NCI-H187 (cell line): Measurements from ENCODE around the gene TINCR.

Source experiments
- DNase-seq, 2 experiments: peaks; one replicate each; lab custom pipeline; 2025; lab: John Stamatoyannopoulos, UW

TINCR gene

DNA sequence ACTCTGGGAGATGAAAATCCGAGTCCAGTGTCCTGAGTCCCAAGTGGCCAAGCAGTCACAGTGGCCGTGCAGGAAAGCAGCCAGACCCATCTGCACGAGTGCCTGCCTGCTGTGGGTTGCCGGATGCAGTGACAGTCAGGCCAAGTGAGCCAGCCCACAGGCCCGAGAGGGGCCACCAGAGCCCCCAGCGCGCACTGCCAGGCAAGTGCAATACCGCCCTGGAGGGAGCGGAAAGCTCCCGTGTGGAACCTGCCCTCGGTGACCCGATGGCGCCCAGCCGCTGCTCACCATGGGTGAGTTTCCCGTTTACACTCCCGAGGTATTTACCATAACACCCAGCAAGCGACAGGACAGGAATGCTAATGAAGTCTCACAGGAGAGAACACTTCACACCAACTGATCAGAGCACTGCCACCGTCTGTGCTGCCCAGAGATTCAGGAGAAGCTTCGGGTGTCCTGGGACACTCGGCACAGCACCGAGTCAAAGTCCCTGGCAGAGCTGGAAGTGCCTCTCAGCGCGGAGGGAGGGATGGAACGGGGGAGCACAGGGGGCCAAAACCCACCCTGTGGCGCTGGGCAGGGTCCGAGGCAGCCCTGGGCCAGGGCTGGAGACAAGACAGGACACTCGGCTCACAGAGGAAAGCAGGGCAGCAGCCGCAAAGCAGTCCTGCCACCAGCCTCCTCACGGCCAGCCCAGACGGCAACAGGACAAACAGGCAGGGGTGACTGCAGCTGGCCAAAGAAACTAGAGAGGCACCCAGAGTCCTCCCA, 21.3 kb upstream of the TINCR start:
- no peak for DNase-seq

- no peak for DNase-seq
These were observed 20.7 kb upstream of the TINCR start for GRCh38 chr19:5588441-5588840.

DNA sequence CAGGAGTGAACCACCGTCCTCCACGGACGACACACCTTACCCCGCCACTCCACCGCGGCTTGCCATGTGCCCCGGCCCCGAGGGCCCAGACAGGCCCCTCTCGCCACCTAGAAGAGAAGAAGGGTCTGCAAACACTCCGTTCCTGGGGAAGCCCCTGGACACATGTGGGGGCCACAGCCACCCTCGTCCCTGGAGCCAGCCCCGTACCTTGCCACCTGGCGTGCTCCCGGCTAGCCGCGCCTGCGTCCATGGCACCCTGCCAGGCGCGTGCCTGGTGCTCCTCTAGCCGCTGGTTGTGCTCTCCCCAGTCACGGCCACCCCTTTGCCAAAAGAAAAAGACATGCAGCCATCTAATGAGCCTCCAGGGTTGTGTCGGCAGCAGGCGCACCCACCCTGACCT, 19.9 kb upstream of the TINCR start:
- DNase-seq: no peak

GRCh38 chr19:5587071-5587455, 19.3 kb upstream of the TINCR start:
- DNase-seq: no peak

- no peak for DNase-seq
These were observed 18.7 kb upstream of the TINCR start for GRCh38 chr19:5586300-5587070.

- no peak for DNase-seq
These were observed 17.9 kb upstream of the TINCR start for GRCh38 chr19:5585461-5586299.

DNA sequence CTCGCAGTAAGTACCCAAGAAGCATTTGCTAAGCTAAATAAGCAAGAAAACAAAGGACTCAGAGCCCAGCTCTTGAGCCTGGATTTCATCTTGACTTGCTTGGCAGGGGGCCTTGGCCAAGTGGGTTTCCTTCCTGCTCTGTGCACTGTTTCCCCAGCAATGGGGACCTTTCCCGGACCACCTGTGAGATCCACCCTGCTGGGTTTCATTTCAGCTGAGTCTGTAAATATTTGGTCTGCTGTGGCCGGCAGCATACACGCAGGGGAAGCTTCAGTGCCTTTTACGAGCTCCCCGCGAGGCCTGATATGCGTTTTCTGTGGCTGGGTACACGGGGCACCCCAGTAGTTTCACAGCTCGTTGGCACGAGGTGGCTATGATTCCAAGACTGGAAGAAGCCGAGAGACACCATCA, 12.4 kb upstream of the TINCR start:
- DNase-seq: no peak

DNA sequence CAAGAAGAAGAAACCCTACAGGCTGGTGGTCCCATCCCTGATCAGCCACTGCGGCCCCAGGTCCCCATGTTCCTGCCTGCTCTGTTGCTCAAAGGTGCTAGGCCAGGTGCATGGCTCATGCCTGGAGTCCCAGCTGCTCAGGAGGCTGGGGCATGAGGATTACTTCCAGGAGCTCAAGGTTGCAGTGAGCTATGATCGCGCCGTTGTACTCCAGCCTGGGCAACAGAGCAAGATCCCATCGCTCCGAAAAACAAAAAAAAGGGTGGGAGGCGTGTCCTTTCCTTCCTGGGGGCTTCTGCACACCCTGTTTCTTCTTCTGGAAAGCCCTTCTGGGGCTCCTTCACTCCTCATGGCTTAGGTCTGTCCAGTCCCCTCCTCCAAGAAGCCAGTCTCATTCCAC, 11.9 kb upstream of the TINCR start:
- DNase-seq: no peak

DNA sequence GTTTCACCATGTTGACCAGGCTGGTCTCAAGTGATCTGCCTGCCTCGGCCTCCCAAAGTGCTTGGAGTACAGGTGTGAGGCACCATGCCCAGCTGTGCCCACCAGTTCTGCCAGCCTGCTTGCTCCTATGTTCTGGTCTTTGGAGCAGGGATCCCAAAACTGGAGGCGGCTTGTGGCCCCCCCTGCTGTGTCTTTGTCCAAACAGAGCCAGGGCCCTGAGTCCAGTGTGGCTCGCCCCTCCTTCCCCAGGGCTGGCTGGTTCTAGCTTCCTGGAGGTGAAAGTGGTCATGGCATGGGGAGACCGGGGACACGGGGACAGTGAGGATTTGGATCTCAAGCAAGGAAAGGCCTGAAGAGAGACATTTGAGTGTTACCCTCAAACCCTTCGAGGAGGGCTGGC, 11.5 kb upstream of the TINCR start:
- no peak for DNase-seq

- peak in 1 of 2 experiments; percentile 14 for DNase-seq
These were observed 10.5 kb upstream of the TINCR start for GRCh38 chr19:5578097-5578846.

DNA sequence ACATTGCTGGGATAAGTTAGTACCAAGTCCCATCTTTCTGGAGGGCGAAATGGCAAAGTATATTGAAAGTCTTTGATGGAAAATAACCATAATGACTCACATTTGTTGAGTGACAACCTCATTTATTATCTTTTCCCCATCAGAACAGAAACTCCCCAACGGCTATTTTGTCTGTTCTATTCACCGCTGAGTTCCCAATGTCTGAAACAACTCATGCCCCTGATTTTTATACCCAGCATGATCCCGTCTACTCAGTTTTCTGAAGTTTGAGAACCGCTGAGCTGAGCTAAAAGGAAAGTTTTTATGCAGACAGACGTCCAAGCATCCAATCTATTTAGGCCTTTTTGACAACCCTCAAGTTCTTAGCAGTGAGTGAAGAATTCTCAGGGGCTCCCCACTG, 7.8 kb upstream of the TINCR start:
- no peak for DNase-seq

- DNase-seq: no peak
These were observed 5.0 kb upstream of the TINCR start for GRCh38 chr19:5572556-5573286.

DNA sequence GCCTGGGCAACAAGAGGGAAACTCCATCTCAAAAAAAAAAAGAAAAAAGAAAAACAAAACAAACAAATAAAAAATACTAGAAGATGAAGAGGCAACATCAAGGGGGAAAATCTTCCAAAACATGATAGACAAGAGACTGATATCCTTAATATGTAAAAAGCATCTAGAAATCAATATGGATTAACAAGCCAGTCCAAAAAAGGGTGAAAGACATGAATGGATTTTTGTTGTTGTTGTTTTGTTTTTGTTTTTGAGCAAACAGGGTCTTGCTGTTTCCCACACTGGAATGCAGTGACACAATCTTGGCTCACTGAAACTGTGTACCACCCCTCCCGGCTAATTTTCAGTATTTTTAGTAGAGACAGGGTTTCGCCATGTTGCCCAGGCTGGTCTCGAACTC, 4.0 kb upstream of the TINCR start:
- no peak for DNase-seq

DNA sequence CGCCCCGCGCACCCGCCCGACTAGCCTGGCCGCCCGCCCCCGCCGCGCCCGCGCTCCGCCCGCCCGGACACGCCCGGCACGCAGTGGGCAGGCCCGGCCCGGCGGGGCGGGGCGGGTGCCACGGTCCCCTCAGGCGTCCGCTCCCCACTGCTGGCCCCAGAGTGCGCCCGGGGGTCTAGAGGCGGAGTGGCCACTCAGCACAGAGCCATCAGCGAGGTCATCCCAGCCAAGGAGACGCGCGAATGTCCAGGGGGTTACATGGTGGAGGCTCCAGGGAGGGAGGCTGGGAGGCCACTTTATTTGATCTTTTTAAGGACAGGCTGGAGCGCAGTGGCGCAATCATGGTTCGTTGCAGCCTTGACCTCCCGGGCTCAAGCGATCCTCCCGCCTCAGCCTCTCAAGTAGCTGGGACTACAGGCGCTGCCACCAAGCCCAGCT, 236 bp upstream of the TINCR start:
- DNase-seq: no peak

DNA sequence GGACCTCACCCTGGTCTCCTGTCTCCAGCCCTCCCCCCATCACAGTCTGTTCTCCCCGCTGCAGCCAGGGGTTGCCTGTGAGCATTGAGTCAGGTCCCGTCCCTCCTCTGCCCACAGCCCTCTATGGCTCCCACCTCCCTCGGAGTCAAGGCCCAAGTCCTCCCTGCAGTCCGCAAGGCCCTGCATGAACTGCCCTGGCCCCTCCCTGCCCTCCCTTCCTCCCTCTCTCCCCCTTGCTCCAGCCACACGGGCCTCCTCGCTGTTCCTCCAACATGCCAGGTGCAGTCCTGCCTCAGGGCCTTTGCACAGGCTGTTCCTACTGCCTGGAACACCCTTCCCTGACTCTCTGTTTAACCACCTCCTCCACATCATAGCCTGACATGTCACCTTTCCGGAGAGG, 2.8 kb downstream of the TINCR start:
- DNase-seq: no peak

- DNase-seq: no peak
These were observed 3.7 kb downstream of the TINCR start for GRCh38 chr19:5563935-5564612.

DNA sequence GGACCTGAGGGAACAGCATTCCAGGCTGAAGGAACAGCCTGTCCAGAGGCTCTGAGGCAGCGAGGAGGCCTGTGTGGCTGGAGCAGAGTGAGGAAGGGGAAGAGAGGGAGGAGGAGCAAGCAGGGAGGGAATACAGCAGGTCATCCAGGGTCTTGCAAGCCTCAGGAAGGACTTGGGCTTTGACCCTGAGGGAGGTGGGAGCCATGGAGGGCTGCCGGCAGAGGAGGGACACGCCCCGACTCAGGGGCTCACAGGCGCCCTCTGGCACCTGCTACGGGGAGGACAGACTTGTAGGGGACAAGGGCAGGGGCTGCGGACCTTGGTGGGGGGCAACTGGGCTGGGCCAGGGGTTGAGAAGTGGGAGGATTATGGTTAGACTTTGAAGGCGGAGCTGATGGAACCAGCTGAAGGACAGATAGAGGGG, 4.7 kb downstream of the TINCR start:
- no peak for DNase-seq

DNA sequence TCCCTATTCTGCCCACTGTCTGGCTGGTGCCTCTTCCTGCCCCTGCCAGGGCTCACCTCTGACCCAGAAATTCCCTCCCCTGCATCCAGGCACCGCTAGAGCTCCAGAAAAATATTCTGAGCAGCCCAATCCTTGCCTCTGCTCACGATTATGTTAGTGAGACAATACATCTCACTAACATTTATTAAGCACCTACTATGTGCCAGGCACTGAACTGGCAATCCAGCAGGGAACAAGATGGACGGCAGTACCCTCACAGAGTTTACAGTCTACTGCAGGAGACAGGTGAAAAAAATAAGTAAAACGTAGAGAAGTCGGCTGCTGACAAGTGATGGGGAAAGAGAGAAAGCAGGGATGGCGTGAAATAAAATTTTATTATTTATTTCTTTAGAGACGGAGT, 5.5 kb downstream of the TINCR start:
- no peak for DNase-seq

- DNase-seq: no peak
These were observed 6.2 kb downstream of the TINCR start for GRCh38 chr19:5561559-5561958.

DNA sequence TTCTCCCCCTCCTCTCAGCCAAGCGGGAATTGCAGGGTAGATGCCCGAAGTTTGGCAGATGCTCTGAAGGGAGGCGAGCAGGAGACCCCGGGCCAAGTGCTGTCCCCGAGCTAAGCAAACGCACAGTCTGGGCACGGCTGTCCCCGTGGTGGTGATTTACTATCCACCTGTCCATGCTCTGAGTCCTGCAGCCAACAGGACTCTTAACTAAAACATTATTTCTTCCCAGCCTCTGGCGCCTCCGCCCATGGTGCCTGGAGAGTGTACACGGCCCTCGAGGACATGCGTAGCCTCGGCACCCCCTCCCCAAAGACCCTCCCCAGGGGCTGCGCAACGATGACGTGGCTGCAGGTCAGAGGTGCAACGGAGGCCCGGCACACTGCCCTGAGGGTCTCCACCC, 7.6 kb downstream of the TINCR start:
- DNase-seq: no peak

- no peak for DNase-seq
These were observed 8.0 kb downstream of the TINCR start for GRCh38 chr19:5559804-5560133.
